H1 (cell line): ENCODE results near the gene LCN9. TPM values are rescaled to one million over a fixed set of nuclear protein-coding genes. Genes with fewer than 3 reads are reported as not detected.

Experiments used
- CTCF ChIA-PET: fragments of 300-600 bp; sonication (Branson Sonifier 250); formaldehyde crosslinking; loops from one replicate; lab custom pipeline; 2021; ENCODE audit not compliant: partially characterized antibody; lab: Charles Lee
- POLR2A ChIA-PET: fragments of 300-600 bp; sonication (Branson Sonifier 250); formaldehyde crosslinking; loops from one replicate; lab custom pipeline; 2021; ENCODE audit warnings: inconsistent platforms; ENCODE audit not compliant: partially characterized antibody; lab: Charles Lee
- DNase-seq, 2 experiments: peaks; one replicate each; pipeline versions ENCODE4 v3.0.0 to v3.0.0-alpha.2; 2010 to 2022; ENCODE audit warnings: low spot score in 2 of 2, low read depth in 1 of 2, mixed read lengths in 1 of 2
- FAIRE-seq: peaks from 2 replicates; lab custom pipeline; 2011; peaks lifted over from hg19 to GRCh38; lab: Jason Lieb, UNC
- H2AFZ ChIP-seq: 2 replicates; pipeline ENCODE4 v1.8.1; 2012; ENCODE audit warnings: low read length, inconsistent platforms
- H2AK5ac ChIP-seq: 2 replicates; pipeline ENCODE4 v1.6.1; 2013; ENCODE audit warnings: low read depth, low read length
- H2BK120ac ChIP-seq: replicated peaks from 2 replicates; pipeline ENCODE3; 2013; ENCODE audit warnings: low read depth, low read length, inconsistent platforms
- H2BK12ac ChIP-seq: 2 replicates; pipeline ENCODE4 v1.6.1; 2013; ENCODE audit warnings: low read depth, low read length
- H2BK15ac ChIP-seq: 2 replicates; pipeline ENCODE4 v1.6.1; 2013; ENCODE audit warnings: low read length
- H2BK20ac ChIP-seq: 2 replicates; pipeline ENCODE4 v1.6.1; 2013; ENCODE audit warnings: low read length
- H2BK5ac ChIP-seq: 2 replicates; pipeline ENCODE4 v1.6.1; 2013; ENCODE audit warnings: low read depth, low read length
- H3K14ac ChIP-seq: 2 replicates; pipeline ENCODE4 v1.6.1; 2013; ENCODE audit warnings: inconsistent platforms; ENCODE audit not compliant: insufficient read length
- H3K18ac ChIP-seq: 2 replicates; pipeline ENCODE4 v1.6.1; 2013; ENCODE audit warnings: low read length; ENCODE audit errors: extremely low read depth
- H3K23ac ChIP-seq: 2 replicates; pipeline ENCODE4 v1.6.1; 2013; ENCODE audit warnings: inconsistent platforms; ENCODE audit not compliant: insufficient read length
- H3K23me2 ChIP-seq: 2 replicates; pipeline ENCODE4 v1.6.1; 2013; ENCODE audit warnings: low read depth, low read length
- H3K27ac ChIP-seq: 2 replicates; pipeline ENCODE4 v1.6.1; 2011; ENCODE audit warnings: low read depth, low read length, inconsistent platforms
- H3K27me3 ChIP-seq, 4 experiments: replicated peaks in 1 of 4; 1 replicate in 1 of 4; 2 replicates in 3 of 4; pipeline versions ENCODE4 v1.6.1 to v1.8.1; 2011 to 2013; ENCODE audit warnings: low read length in 3 of 4, mild to moderate bottlenecking in 3 of 4, inconsistent platforms in 2 of 4, mixed read lengths in 2 of 4, moderate library complexity in 1 of 4; ENCODE audit not compliant: control insufficient read depth in 3 of 4, insufficient read depth in 3 of 4; ENCODE audit errors: extremely low read depth in 1 of 4
- H3K36me3 ChIP-seq, 4 experiments: 2 replicates each; pipeline versions ENCODE4 v1.6.1 to v1.8.1; 2011 to 2013; ENCODE audit warnings: mild to moderate bottlenecking in 4 of 4, low read length in 3 of 4, moderate library complexity in 2 of 4, control low read depth in 1 of 4, inconsistent platforms in 1 of 4; ENCODE audit not compliant: insufficient read depth in 4 of 4, control insufficient read depth in 2 of 4
- H3K4ac ChIP-seq: replicated peaks from 2 replicates; pipeline ENCODE3; 2013; ENCODE audit warnings: low read length, low read depth, mixed read lengths, inconsistent platforms; ENCODE audit not compliant: insufficient read length
- H3K4me1 ChIP-seq, 4 experiments: replicated peaks in 1 of 4; 1 replicate in 1 of 4; 2 replicates in 3 of 4; pipeline versions ENCODE4 v1.6.1 to v1.8.1; 2011 to 2013; ENCODE audit warnings: low read length in 3 of 4, inconsistent platforms in 2 of 4, mixed read lengths in 1 of 4; ENCODE audit not compliant: insufficient read depth in 4 of 4, control insufficient read depth in 3 of 4
- H3K4me2 ChIP-seq, 2 experiments: 2 replicates each; pipeline versions ENCODE4 v1.6.1 to v1.8.1; 2011 to 2013; ENCODE audit warnings: low read depth in 2 of 2, low read length in 2 of 2, control low read depth in 1 of 2, inconsistent platforms in 1 of 2, mild to moderate bottlenecking in 1 of 2; ENCODE audit not compliant: insufficient read depth in 1 of 2
- H3K4me3 ChIP-seq, 4 experiments: fragments of 200-600, 300-600 bp in 1 of 4; sonication (generic), shearing (Covaris generic), sonication (Bioruptor Twin) in 1 of 4; 2 replicates each; pipeline versions ENCODE4 v1.5.1 to v1.8.1; 2011 to 2016; ENCODE audit warnings: low read length in 4 of 4, low read depth in 3 of 4, control low read depth in 2 of 4, inconsistent platforms in 2 of 4, mild to moderate bottlenecking in 2 of 4, mixed read lengths in 1 of 4, moderate library complexity in 1 of 4; ENCODE audit not compliant: insufficient read depth in 2 of 4; ENCODE audit errors: extremely low read depth in 1 of 4
- H3K56ac ChIP-seq: replicated peaks from 2 replicates; pipeline ENCODE3; 2013; ENCODE audit warnings: low read depth, mild to moderate bottlenecking, mixed read lengths, low read length, inconsistent platforms; ENCODE audit not compliant: insufficient read length
- H3K79me1 ChIP-seq: 2 replicates; pipeline ENCODE4 v1.6.1; 2013; ENCODE audit warnings: low read depth, low read length, control low read depth
- H3K79me2 ChIP-seq, 2 experiments: 2 replicates each; pipeline versions ENCODE4 v1.6.1 to v1.8.1; 2012 to 2013; ENCODE audit warnings: low read length in 2 of 2, mild to moderate bottlenecking in 2 of 2, inconsistent platforms in 1 of 2; ENCODE audit not compliant: insufficient read depth in 2 of 2, control insufficient read depth in 1 of 2
- H3K9ac ChIP-seq, 4 experiments: replicated peaks in 1 of 4; 1 replicate in 1 of 4; 2 replicates in 3 of 4; pipeline versions ENCODE4 v1.6.1 to v1.8.1; 2011 to 2013; ENCODE audit warnings: low read depth in 3 of 4, low read length in 3 of 4, control low read depth in 2 of 4, mild to moderate bottlenecking in 2 of 4, moderate library complexity in 2 of 4, inconsistent platforms in 1 of 4; ENCODE audit errors: extremely low read depth in 1 of 4
- H3K9me3 ChIP-seq, 2 experiments: 2 replicates each; pipeline versions ENCODE4 v1.6.1 to v1.8.1; 2012 to 2013; ENCODE audit warnings: mild to moderate bottlenecking in 2 of 2, moderate library complexity in 2 of 2, control low read depth in 1 of 2, inconsistent platforms in 1 of 2, low read depth in 1 of 2, low read length in 1 of 2, mixed read lengths in 1 of 2; ENCODE audit not compliant: insufficient read depth in 2 of 2
- H4K20me1 ChIP-seq, 2 experiments: replicated peaks in 1 of 2; 2 replicates each; pipeline versions ENCODE3 to v1.8.1; 2011 to 2013; ENCODE audit warnings: inconsistent platforms in 2 of 2, low read length in 2 of 2, mild to moderate bottlenecking in 1 of 2; ENCODE audit not compliant: insufficient read depth in 2 of 2, control insufficient read depth in 1 of 2
- H4K5ac ChIP-seq: 2 replicates; pipeline ENCODE4 v1.6.1; 2013; ENCODE audit warnings: low read length, low read depth, mixed read lengths, inconsistent platforms; ENCODE audit not compliant: insufficient read length
- H4K8ac ChIP-seq: 2 replicates; pipeline ENCODE4 v1.8.0; 2013; ENCODE audit warnings: mild to moderate bottlenecking, moderate library complexity, low read length, inconsistent platforms; ENCODE audit not compliant: insufficient read depth; ENCODE audit errors: extremely low read depth
- H4K91ac ChIP-seq: replicated peaks from 2 replicates; pipeline ENCODE3; 2013; ENCODE audit warnings: low read length, mixed read lengths, inconsistent platforms; ENCODE audit not compliant: insufficient read length
- BRCA1 ChIP-seq: IDR thresholded peaks from 2 replicates; pipeline ENCODE4 v1.6.1; 2012; ENCODE audit warnings: low read depth, low read length, improper control_type of control experiment
- CEBPB ChIP-seq: IDR thresholded peaks from 2 replicates; pipeline ENCODE4 v1.6.1; 2012; ENCODE audit warnings: low read depth, low read length
- EP300 ChIP-seq, 2 experiments: IDR thresholded peaks; 1 replicate in 1 of 2; 2 replicates in 1 of 2; pipeline ENCODE4 v1.6.1; 2011 to 2012; ENCODE audit warnings: low read depth in 2 of 2, low read length in 2 of 2, mild to moderate bottlenecking in 2 of 2, borderline replicate concordance in 1 of 2, inconsistent platforms in 1 of 2, moderate library complexity in 1 of 2
- GABPA ChIP-seq: IDR thresholded peaks from 2 replicates; pipeline ENCODE4 v1.6.1; 2011; ENCODE audit warnings: mild to moderate bottlenecking, low read length, moderate library complexity, borderline replicate concordance; ENCODE audit not compliant: insufficient read depth
- KDM5A ChIP-seq: fragments of 200-600 bp; IDR thresholded peaks from 2 replicates; pipeline ENCODE4 v1.7.1; 2012; ENCODE audit warnings: mild to moderate bottlenecking, low read length, inconsistent platforms, mixed read lengths
- MAFK ChIP-seq: IDR thresholded peaks from 2 replicates; pipeline ENCODE4 v1.6.1; 2012; ENCODE audit warnings: low read depth, mild to moderate bottlenecking, improper control_type of control experiment, low read length
- NRF1 ChIP-seq: IDR thresholded peaks from 2 replicates; pipeline ENCODE4 v1.6.1; 2011; ENCODE audit warnings: mild to moderate bottlenecking, low read depth, low read length, improper control_type of control experiment
- SIX5 ChIP-seq: IDR thresholded peaks from 2 replicates; pipeline ENCODE4 v1.6.1; 2011; ENCODE audit warnings: mild to moderate bottlenecking, low read depth, low read length
- TAF1 ChIP-seq: IDR thresholded peaks from 2 replicates; pipeline ENCODE4 v1.6.1; 2011; ENCODE audit warnings: mild to moderate bottlenecking, low read depth, low read length
- TAF7 ChIP-seq: optimal IDR thresholded peaks from 2 replicates; pipeline ENCODE3; 2011; ENCODE audit warnings: low read depth, mild to moderate bottlenecking, inconsistent platforms, low read length, moderate library complexity, borderline replicate concordance
- WGBS, 2 experiments: shearing (Covaris generic) in 1 of 2; methylation state at CpG; one replicate each; pipeline versions ENCODE4 v1.1.6 to v1.1.7; 2013 to 2015; ENCODE audit warnings: low lambda C conversion rate in 2 of 2, mixed read lengths in 2 of 2, inconsistent platforms in 1 of 2, low coverage in 1 of 2, missing lambda C conversion rate in 1 of 2; ENCODE audit not compliant: insufficient replicate concordance in 2 of 2, insufficient coverage in 1 of 2, insufficient read length in 1 of 2; ENCODE audit errors: extremely low coverage in 1 of 2, missing lambda C conversion rate in 1 of 2; 5-methylcytosine and 5-hydroxymethylcytosine counted together
- polyA plus RNA-seq, 7 experiments: library from polyadenylated mRNA; depleted of rRNA in 3 of 7; stranded (reverse) in 5 of 7; unstranded in 2 of 7; fragments of >200 nt in 5 of 7; fragments of 200-250 nt in 2 of 7; gene quantifications; 1 replicate in 5 of 7; 2 replicates in 1 of 7; 4 replicates in 1 of 7; pipeline versions ENCODE4 v1.2.1 to v1.2.3, GENCODE V29; 2011 to 2013; ENCODE audit warnings: missing spikeins in 2 of 7, mixed read lengths in 2 of 7
- total RNA-seq: library from RNA; stranded (reverse); fragmentation: NEBNext Ultra II Directional; extraction: Animal tissue kit (Norgen Biotek cat#: 25700); gene quantifications from 2 replicates; pipeline ENCODE4 v1.2.1, GENCODE V29; 2021
- TF ChIP-seq, protein P1 (sequence below): IDR thresholded peaks from 2 replicates; pipeline ENCODE4 v1.6.1; 2012; ENCODE audit warnings: low read length, inconsistent platforms

The LCN9 gene
- total and polyA plus RNA-seq, 2 of the 8 experiments (the other 6 are each of a cell fraction or from before 2014, with no cell fraction given) = 2.3 to 3.1 TPM

DNA sequence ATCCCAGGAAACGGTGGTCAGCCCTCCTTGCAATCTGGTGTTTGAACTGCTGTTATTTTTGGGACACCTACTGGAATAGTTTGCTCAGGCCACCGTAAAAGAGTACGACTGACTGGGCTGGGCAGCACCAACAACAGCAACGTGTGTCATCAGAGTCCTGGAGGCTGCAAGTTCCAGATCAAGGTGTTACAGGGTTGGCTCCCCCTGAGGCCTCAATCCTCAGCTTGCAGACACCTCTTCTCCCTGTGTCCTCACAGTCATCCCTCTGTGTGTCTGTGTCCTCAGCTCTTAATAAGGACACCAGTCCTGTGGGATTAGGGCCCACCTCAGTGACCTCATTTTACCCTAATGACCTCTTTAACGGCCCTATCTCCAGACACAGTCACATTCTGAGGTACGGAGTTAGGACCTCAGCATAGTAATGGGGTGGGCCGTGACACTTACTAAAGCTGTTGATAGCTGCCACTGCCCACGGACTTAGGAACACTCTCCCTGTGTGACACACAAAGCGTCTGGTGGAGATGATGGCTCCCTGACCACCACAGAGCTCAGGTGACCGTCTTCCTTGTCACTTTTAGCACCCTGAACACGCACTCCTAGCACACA lies 40.6 kb upstream of the LCN9 start:
- Histone ChIP-seq H2BK5ac (no peak overlapping the region), H2BK12ac (no peak overlapping the region), H3K14ac (no peak overlapping the region), H4K5ac (no peak overlapping the region), H3K9ac (no peak overlapping the region), H2AFZ (no peak overlapping the region), H3K4me3 (no peak overlapping the region), H4K91ac (no peak overlapping the region), H3K79me2 (no peaks in the 10 kb centered on the region), H3K36me3 (no peaks in the 10 kb centered on the region), H3K4me1 (no peaks in the 10 kb centered on the region), H3K23ac (no peak overlapping the region), H4K20me1 (no peaks in the 10 kb centered on the region), H3K27me3 (no peaks in the 10 kb centered on the region; a peak in 1 of 7 replicates), H3K4me2 (no peak overlapping the region), H4K8ac (no peak overlapping the region), H2BK15ac (no peak overlapping the region), H2AK5ac (no peak overlapping the region), H2BK120ac (no peak overlapping the region), H3K56ac (no peak overlapping the region), H3K18ac (no peak overlapping the region), H2BK20ac (no peak overlapping the region), H3K79me1 (no peaks in the 10 kb centered on the region), H3K27ac (no peak overlapping the region), H3K9me3 (peaks cover 0 to 3% of the 10 kb centered on the region in 2 experiments; a peak in 1 of 4 replicates), H3K23me2 (no peaks in the 10 kb centered on the region), H3K4ac (no peak overlapping the region)
- ChIA-PET POLR2A (interaction anchor here (1.2 kb wide), 1 partner anchor 26 kb away, joined by 5 read pairs; no protein-coding TSS in a partner anchor), CTCF (interaction anchor here (0.9 to 2.5 kb wide), 6 partner anchors 12 to 50 kb away, joined by 3 to 9 read pairs (median 4); no protein-coding TSS in a partner anchor)
- WGBS, 2 experiments = 92% methylated on average over 11 of the region's 11 CpGs; no CpG with 5 or more reads in 1 of the 2 experiments
- no peak for DNase-seq
- no peak for FAIRE-seq
- no peak for TF ChIP-seq SIX5
- TF ChIP-seq GABPA = no peak
- TF ChIP-seq EP300 (IDR thresholded peaks at IDR 0.05; ENCODE audit: borderline replicate concordance in 1 of 2, low read depth in 2 of 2, low read length in 2 of 2) = no peak
- no peak for TF ChIP-seq CEBPB
- no peak for TF ChIP-seq KDM5A
- TF ChIP-seq NRF1 = no peak
- TF ChIP-seq MAFK = no peak
- TF ChIP-seq TAF7 = no peak
- TF ChIP-seq TAF1 = no peak
- TF ChIP-seq, protein P1, sequence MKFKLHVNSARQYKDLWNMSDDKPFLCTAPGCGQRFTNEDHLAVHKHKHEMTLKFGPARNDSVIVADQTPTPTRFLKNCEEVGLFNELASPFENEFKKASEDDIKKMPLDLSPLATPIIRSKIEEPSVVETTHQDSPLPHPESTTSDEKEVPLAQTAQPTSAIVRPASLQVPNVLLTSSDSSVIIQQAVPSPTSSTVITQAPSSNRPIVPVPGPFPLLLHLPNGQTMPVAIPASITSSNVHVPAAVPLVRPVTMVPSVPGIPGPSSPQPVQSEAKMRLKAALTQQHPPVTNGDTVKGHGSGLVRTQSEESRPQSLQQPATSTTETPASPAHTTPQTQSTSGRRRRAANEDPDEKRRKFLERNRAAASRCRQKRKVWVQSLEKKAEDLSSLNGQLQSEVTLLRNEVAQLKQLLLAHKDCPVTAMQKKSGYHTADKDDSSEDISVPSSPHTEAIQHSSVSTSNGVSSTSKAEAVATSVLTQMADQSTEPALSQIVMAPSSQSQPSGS = no peak
- TF ChIP-seq BRCA1 = no peak
